ENCODE data around the gene CLEC3A.
A peak's percentile ranks its signal among the peaks of the same experiment; 100 is the strongest.

The CLEC3A gene

DNA sequence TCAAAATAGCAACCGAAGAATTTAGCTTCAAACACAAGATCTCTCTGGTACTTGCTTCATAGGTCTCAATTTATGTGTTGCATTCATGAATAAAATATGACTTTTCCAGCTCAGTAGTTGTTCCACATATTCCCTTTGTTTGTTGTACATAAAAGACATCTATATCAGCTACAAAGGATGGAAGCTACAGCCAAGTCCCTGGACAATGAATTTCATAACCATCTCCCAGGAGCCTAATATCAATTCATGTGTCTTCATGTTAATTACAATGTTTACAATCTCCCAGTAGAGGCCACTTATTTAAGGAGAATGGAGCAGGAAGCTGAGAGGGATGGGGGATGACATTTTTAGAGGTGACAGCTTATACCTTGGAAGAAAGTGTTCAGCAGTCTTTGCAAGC, 3.3 kb downstream of the CLEC3A start:
- H3K4me3 ChIP-seq (replicated peaks; ENCODE audit: low read depth, low read length) = no peak overlapping the region
- no peak for DNase-seq (ENCODE audit: extremely low read depth, low read depth)
- TF ChIP-seq, protein P1, sequence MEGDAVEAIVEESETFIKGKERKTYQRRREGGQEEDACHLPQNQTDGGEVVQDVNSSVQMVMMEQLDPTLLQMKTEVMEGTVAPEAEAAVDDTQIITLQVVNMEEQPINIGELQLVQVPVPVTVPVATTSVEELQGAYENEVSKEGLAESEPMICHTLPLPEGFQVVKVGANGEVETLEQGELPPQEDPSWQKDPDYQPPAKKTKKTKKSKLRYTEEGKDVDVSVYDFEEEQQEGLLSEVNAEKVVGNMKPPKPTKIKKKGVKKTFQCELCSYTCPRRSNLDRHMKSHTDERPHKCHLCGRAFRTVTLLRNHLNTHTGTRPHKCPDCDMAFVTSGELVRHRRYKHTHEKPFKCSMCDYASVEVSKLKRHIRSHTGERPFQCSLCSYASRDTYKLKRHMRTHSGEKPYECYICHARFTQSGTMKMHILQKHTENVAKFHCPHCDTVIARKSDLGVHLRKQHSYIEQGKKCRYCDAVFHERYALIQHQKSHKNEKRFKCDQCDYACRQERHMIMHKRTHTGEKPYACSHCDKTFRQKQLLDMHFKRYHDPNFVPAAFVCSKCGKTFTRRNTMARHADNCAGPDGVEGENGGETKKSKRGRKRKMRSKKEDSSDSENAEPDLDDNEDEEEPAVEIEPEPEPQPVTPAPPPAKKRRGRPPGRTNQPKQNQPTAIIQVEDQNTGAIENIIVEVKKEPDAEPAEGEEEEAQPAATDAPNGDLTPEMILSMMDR (IDR thresholded peaks at IDR 0.05; ENCODE audit: low read depth, low read length, missing control alignments) = no peak

DNA sequence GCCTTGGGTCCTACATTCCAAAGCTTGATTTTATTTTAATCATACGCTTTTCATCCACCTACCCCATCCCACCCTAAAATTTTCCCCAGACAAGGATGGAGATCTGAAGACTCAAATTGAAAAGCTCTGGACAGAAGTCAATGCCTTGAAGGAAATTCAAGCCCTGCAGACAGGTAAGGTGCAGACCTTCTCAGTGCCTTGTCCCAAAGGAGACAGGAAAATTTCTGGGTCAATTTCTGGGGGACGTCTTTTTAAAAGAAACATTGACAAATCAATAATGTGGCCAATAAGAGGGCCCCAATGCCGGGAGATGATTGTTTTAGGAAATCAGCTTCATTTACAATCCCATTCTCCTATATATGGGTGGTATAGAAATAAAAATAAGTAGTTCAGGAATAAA, 5.7 kb downstream of the CLEC3A start:
- no peak overlapping the region for H3K4me3 ChIP-seq (replicated peaks; ENCODE audit: low read depth, low read length)
- DNase-seq (ENCODE audit: extremely low read depth, low read depth) = no peak
- TF ChIP-seq, protein P1 (IDR thresholded peaks at IDR 0.05; ENCODE audit: low read depth, low read length, missing control alignments) = no peak

DNA sequence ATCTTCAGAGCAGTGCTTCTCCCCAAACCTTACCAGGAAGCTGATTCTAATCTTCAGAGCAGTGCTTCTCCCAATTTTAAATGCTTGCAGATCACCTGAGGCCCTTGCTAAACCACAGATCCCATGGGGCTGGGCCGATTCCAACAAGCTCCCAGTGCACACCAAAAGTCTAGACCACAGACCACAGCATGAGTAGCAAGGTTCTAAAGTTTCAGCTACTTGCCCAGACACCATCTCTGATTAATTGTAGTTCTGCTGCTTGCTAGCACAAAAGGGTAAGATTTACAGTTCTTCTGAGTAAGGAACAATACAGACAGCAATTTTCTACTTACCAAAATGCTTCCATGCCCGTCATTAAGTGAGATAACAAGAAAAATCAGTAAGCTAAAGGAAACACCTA, 12.2 kb downstream of the CLEC3A start:
- TF ChIP-seq, protein P1 (IDR thresholded peaks at IDR 0.05; ENCODE audit: low read depth, low read length, missing control alignments) = no peak
- no peak overlapping the region for H3K4me3 ChIP-seq (replicated peaks; ENCODE audit: low read depth, low read length)
- no peak for DNase-seq (ENCODE audit: extremely low read depth, low read depth)

DNA sequence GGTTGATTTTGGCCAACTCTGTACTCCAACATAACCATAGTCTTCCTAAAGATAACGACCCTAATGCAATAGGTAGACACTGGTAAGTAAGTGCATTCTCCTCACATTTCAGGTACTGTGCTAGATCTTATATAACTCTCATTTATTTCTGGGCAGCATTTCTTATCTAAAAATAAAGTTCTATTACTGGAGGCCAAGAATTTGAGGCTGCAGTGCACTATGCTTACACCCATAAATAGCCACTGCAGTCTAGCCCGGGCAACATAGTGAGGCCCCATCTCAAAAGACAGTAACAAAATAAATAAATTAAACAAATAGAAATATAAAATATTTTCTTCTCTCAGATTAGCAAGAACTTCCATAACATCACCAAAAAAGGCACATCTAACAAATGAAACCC, 12.7 kb downstream of the CLEC3A start:
- H3K4me3 ChIP-seq (replicated peaks; ENCODE audit: low read depth, low read length) = no peak overlapping the region
- DNase-seq (ENCODE audit: extremely low read depth, low read depth) = no peak
- TF ChIP-seq, protein P1 (IDR thresholded peaks at IDR 0.05; ENCODE audit: low read depth, low read length, missing control alignments) = no peak

DNA sequence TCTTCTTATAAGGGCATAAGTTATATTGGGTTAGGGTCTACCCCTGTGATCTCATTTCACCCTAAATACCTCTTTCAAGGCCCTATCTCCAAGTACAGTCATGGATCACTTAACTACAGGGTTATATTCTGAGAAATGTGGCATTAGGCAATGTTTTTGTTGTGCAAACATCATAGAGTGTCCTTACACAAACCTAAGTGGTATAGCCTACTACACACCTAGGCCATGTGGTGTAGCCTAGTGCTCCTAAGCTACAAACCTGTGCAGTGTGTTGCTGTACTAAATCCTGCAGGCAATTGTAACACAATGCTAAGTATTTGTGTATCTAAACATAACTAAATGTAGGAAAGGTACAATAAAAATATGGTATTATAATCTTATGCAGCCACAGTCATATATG, 18.0 kb downstream of the CLEC3A start:
- TF ChIP-seq, protein P1 (IDR thresholded peaks at IDR 0.05; ENCODE audit: low read depth, low read length, missing control alignments) = no peak
- no peak for DNase-seq (ENCODE audit: extremely low read depth, low read depth)
- no peak overlapping the region for H3K4me3 ChIP-seq (replicated peaks; ENCODE audit: low read depth, low read length)

DNA sequence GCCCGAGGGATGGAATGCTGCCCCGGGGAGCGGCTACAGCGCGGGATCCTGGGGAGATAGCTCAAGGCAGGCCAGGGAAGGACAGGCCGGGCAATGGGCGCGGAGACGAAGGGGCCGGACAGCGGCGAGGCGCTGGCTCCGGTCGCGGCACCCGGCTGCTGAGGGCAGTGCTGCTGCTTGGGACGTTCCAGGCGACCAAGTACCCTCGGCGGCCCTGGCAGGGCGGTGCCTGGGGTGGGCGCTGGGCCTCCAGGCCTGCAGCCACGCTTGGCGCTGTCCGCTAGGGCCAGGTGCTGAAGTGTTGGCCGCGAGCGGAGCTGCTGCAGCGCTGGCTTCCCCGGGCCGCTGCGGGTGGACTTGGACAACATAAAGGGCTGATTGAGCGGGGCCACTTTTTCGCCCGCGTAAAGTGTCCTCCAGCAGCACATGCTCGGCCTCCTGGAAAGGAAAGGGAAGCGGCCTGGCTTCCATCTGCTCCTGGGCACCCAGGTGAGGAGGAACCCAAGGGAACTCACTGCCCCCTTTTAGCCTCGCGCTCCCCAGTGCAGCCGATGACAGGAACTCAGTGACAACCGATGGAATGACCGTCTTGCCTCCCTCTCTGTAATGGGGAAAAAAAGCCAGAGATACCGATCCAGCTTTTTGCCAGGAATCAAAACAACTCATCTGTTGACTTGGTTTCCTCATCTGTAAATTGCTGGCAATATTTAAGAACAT, 23.7 kb downstream of the CLEC3A start:
- peak; percentile 3 for DNase-seq (ENCODE audit: extremely low read depth, low read depth)
- no peak overlapping the region for H3K4me3 ChIP-seq (replicated peaks; ENCODE audit: low read depth, low read length)
- TF ChIP-seq, protein P1 (IDR thresholded peaks at IDR 0.05; ENCODE audit: low read depth, low read length, missing control alignments) = no peak

DNA sequence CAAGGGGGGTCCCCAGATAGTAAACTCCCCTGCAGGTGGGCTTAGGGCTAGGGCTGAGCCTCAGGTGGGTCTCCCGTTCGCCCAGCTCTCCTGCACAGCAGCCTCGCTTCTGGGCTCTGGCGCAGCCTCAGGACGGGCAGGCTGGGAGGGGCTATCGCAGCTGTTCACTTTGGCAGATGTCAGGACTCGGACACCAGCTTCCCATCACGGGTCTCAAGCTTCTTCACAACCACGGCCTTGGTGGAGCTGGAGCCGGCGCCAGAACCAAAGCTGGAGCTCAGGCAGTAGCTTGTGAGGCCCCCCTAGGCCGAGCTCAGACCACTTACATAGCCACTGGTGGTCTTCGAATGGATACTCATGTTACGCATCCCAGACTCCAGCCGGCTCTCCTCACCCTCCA, 26.0 kb downstream of the CLEC3A start:
- TF ChIP-seq, protein P1 (IDR thresholded peaks at IDR 0.05; ENCODE audit: low read depth, low read length, missing control alignments) = no peak
- no peak for DNase-seq (ENCODE audit: extremely low read depth, low read depth)
- no peak overlapping the region for H3K4me3 ChIP-seq (replicated peaks; ENCODE audit: low read depth, low read length)
